Body of pancreas (tissue), 4 donors: ENCODE results near the gene BCL2L11. TPM values are rescaled to one million over a fixed set of nuclear protein-coding genes. Genes with fewer than 3 reads are reported as not detected.

Experiments
- ATAC-seq: fragments of 150-250 bp; one replicate; pipeline ENCODE4 v1.9.1; 2016
- DNase-seq, 4 donors: peaks; one replicate each; pipeline ENCODE4 v3.0.0-alpha.2; 2019
- H3K27ac ChIP-seq, 4 donors: fragments of 200-600 bp; sonication (generic); 1 replicate in 3 of 4; 2 replicates in 1 of 4; pipeline versions ENCODE4 v1.5.1 to v1.6.1; 2016 to 2019; ENCODE audit warnings: mild to moderate bottlenecking in 1 of 4, mixed read lengths in 1 of 4, moderate library complexity in 1 of 4
- H3K27me3 ChIP-seq, 2 donors: fragments of 200-600 bp; sonication (generic); one replicate each; pipeline ENCODE4 v1.6.0; 2016; ENCODE audit warnings: mild to moderate bottlenecking in 1 of 2
- H3K36me3 ChIP-seq, 2 donors: fragments of 200-600 bp; sonication (generic); replicated peaks in 1 of 2; 2 replicates each; pipeline ENCODE4 v1.5.1; 2016; ENCODE audit warnings: low read depth in 2 of 2; ENCODE audit not compliant: insufficient read depth in 1 of 2
- H3K4me1 ChIP-seq: fragments of 200-600 bp; sonication (generic); one replicate; pipeline ENCODE4 v1.6.0; 2016
- H3K4me3 ChIP-seq, 2 donors: fragments of 200-600 bp; sonication (generic); 1 replicate in 1 of 2; 2 replicates in 1 of 2; pipeline ENCODE4 v1.5.1; 2016 to 2019
- H3K9me3 ChIP-seq, 3 donors: fragments of 200-600 bp; sonication (generic); 1 replicate in 2 of 3; 2 replicates in 1 of 3; pipeline ENCODE4 v1.5.1; 2016
- POLR2A ChIP-seq, 3 donors: fragments of 450-650 bp; IDR thresholded peaks; one replicate each; pipeline ENCODE4 v1.6.1; 2016; ENCODE audit warnings: antibody characterized with exemption in 3 of 3, mild to moderate bottlenecking in 2 of 3
- WGBS, 2 donors: methylation state at CpG; one replicate each; pipeline ENCODE4 v1.1.5; 2017; 5-methylcytosine and 5-hydroxymethylcytosine counted together
- intact Hi-C: fragments of 100-400 bp; cut with DNase I; formaldehyde crosslinking; loops from one replicate; pipeline ENCODE4 v1.15.1; 2023
- total RNA-seq, 2 donors: library from RNA; depleted of rRNA; stranded (reverse); fragments of >200 nt; gene quantifications; one replicate each; pipeline ENCODE4 v1.1.0, GENCODE V29; 2016
- TF ChIP-seq, protein P1 (sequence below), 7 experiments: fragments of 450-650 bp in 4 of 7; fragments of 200-600 bp in 3 of 7; sonication (generic) in 3 of 7; IDR thresholded peaks; one replicate each; pipeline ENCODE4 v1.5.1; 2016 to 2019; ENCODE audit warnings: antibody characterized with exemption in 7 of 7

Gene BCL2L11
- total RNA-seq, 2 donors from 2014 or later = 10.9 to 18.7 TPM

DNA sequence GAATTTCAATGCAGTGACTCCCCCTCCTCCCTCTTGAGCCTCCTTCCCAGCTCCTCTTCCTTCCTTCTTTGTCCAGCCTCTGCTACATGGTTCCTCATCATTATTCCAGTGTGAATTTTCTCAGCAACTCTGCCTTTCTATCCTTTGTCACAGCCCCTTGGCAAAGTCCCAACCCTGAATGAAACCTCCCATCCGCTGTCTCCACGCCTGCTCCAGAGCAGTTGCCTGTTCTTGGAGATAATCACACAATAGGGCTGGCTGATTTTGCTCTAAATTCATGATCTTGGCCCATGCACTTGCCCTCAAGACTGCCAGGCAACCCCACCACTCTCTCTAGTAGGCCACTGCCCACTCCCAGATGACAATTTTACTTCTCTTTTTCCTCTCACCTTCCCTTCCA lies 61.4 kb downstream of the BCL2L11 start:
- no peak for TF ChIP-seq POLR2A (IDR thresholded peaks at IDR 0.05)
- TF ChIP-seq, protein P1, sequence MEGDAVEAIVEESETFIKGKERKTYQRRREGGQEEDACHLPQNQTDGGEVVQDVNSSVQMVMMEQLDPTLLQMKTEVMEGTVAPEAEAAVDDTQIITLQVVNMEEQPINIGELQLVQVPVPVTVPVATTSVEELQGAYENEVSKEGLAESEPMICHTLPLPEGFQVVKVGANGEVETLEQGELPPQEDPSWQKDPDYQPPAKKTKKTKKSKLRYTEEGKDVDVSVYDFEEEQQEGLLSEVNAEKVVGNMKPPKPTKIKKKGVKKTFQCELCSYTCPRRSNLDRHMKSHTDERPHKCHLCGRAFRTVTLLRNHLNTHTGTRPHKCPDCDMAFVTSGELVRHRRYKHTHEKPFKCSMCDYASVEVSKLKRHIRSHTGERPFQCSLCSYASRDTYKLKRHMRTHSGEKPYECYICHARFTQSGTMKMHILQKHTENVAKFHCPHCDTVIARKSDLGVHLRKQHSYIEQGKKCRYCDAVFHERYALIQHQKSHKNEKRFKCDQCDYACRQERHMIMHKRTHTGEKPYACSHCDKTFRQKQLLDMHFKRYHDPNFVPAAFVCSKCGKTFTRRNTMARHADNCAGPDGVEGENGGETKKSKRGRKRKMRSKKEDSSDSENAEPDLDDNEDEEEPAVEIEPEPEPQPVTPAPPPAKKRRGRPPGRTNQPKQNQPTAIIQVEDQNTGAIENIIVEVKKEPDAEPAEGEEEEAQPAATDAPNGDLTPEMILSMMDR (IDR thresholded peaks at IDR 0.05) = no peak
- no peaks in the 10 kb centered on the region for H3K36me3 ChIP-seq
- H3K9me3 ChIP-seq = no peaks in the 10 kb centered on the region
- peaks cover 76% of the 10 kb centered on the region for H3K4me1 ChIP-seq
- no peak for DNase-seq
- intact Hi-C loops = no loop called here
- H3K27ac ChIP-seq = no peak overlapping the region
- H3K4me3 ChIP-seq = no peak overlapping the region
- ATAC-seq = no peak
- WGBS, 2 donors = 88 to 94% methylated on average over 2 of the region's 2 CpGs
- no peaks in the 10 kb centered on the region for H3K27me3 ChIP-seq

DNA sequence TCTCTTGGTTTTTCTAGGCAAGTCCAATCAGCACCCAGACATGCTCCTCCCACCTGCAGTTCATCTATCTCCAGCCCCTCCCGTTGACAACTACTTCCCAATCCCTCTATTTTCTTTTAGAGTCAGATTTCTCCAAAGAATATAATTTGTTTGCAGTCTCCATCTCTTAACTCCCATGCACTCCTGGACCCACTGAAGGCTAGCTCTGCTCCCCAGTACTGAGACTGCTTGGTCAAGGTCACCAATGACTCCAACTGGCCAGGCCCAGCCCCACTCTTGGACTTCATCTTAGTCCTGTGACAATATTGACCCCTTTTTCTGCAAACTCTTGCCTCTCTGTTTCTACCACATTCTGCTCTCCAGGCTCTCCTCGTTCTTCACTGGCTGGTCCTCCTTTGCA lies 62.0 kb downstream of the BCL2L11 start:
- DNase-seq (no peak), ATAC-seq (no peak)
- H3K36me3 ChIP-seq = no peaks in the 10 kb centered on the region
- H3K27me3 ChIP-seq = no peaks in the 10 kb centered on the region
- WGBS, 2 donors = 74 to 83% methylated on average over 2 of the region's 2 CpGs
- TF ChIP-seq POLR2A (IDR thresholded peaks at IDR 0.05) = no peak
- TF ChIP-seq, protein P1 (IDR thresholded peaks at IDR 0.05) = no peak
- intact Hi-C loops = no loop called here
- H3K4me1 ChIP-seq = peaks cover 72% of the 10 kb centered on the region
- no peaks in the 10 kb centered on the region for H3K9me3 ChIP-seq
- H3K4me3 ChIP-seq = no peak overlapping the region
- no peak overlapping the region for H3K27ac ChIP-seq

DNA sequence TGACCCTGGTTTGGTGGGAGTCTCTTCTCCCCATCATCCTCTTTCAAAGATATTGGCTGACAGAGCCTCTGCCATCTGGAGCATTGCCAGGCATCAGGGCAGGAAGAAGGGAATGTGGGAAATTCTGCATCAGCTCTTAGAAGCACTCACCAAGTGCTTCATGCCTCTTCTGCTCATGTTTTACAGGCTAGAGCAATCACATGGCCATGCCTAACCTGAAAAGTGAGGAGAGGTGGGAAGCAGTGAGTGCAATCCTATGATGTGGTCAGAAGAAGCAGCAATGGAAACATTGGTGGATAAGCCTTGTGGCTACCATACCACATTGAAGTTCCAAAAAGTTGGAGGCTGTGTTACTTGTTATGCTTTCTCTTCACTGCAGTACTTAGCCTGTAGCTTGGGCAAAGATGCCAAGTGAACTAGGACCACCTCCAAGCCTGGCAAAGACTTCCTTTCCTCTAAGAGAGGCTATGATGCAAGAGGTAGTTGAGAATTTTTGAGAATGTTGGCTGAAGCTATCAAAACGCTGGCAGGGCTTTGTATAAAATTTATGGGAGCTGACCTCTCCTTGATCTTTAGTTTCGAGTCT lies 64.1 kb downstream of the BCL2L11 start:
- Histone ChIP-seq H3K4me3 (no peak overlapping the region), H3K36me3 (no peaks in the 10 kb centered on the region), H3K4me1 (peaks cover 51% of the 10 kb centered on the region), H3K27me3 (no peaks in the 10 kb centered on the region), H3K9me3 (no peaks in the 10 kb centered on the region), H3K27ac (peak overlapping the region; percentile 78 to 88 (median 86))
- ATAC-seq = peak; percentile 33
- intact Hi-C loops = no loop called here
- no peak for TF ChIP-seq POLR2A (IDR thresholded peaks at IDR 0.05)
- TF ChIP-seq, protein P1 (IDR thresholded peaks at IDR 0.05) = no peak
- 15 to 26% methylated on average over 2 of the region's 2 CpGs for WGBS, 2 donors
- DNase-seq = peak in 3 of 4 donors; percentile 56 to 58 (median 57)

DNA sequence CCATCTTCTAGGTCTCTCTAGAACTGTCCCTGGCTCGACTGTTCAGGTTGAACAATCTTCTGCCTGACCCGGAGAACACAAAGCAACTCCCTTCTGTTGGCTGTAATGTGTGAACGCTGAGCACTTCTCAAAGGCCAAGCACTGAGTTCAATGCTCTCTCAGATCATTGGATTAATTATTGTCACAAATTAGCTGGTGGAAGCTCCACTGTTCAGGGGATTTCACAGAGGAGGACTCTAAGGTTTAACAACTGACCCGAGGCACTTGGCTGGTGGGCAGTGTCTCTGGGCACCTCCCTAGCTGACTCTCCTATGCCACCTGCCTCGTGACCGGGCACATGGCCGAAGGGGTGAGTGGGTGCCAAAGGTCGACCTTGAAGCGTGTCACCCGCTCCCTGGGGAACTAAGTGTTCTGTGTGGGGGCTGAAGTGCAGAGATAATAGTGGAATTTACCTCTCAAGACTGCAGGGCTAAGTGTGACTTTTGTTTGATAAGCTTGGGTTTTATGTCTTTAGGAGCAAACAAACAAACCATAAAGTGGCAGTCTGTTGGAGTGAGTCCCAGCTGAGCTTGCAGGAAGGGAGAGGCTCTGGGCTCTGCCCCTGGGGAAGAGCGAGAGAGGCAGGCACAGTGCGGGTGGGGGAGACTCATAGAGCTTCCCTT lies 64.8 kb downstream of the BCL2L11 start:
- H3K27ac ChIP-seq = peak overlapping the region; percentile 78 to 88 (median 86)

More for the DNA sequence above, 64.8 kb downstream of the BCL2L11 start:
- WGBS, 2 donors = 5 to 16% methylated on average over 12 of the region's 12 CpGs
- TF ChIP-seq, protein P1 (IDR thresholded peaks at IDR 0.05) = peak in 1 of 7 experiments; percentile 10
- TF ChIP-seq POLR2A (IDR thresholded peaks at IDR 0.05) = peak in 2 of 3 donors; percentile 24 to 26
- intact Hi-C loops = no loop called here
- Histone ChIP-seq H3K4me3 (no peak overlapping the region), H3K4me1 (peaks cover 45% of the 10 kb centered on the region), H3K27me3 (no peaks in the 10 kb centered on the region), H3K36me3 (no peaks in the 10 kb centered on the region), H3K9me3 (no peaks in the 10 kb centered on the region)
- ATAC-seq = peak; percentile 91
- peak; percentile 87 to 91 (median 90) for DNase-seq
